HG02623 (cell line): ENCODE results near the gene HMBS.

Experiments used
- ATAC-seq: cut with Tn5 transposase; IDR thresholded peaks from one replicate; pipeline ENCODE4 v1.9.1; 2021; ENCODE audit warnings: moderate library complexity; ENCODE audit not compliant: unreplicated experiment

HMBS gene

DNA sequence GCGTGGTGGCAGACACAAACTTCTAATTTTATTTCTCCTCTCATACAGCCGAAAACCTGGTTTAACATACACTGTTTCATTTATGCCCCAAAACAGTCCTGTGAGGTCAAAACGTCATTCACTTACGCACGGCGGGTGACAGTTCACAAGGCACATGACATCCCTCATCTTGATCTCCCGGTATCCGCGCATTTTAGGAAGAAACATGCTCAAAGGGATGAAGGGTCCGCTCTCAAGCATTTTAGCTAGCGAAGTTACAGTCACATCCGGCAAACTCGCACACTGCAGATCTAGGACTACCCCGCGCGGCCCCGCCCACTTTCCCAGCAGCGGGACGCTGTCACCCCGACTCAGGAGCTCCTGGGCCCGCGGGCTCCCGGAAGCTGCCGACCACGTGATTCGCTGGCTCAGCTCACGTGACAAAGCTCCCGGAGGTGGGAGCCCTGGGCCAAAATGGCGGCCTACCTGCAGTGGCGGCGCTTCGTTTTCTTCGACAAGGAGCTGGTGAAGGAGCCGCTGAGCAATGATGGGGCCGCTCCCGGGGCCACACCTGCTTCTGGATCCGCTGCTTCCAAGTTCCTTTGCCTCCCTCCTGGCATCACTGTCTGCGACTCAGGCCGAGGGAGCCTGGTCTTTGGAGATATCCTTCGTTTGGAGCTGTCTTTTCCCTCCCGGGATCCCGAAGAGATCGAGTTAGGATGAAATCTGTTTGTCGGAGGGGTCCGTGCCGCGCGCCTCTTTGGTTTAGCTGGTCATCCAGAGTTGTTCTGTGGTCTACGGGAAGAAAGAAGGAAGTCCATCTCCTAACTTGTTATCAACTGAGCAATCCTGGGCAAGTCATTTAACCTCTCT is 17.1 kb upstream of the HMBS start, which contains the start of gene VPS11:
VPS11 (plus strand) TSS at position 448 of the 852 bp plus-strand sequence; CDS start at position 454, 6 bp downstream.
- peak; percentile 95 for ATAC-seq

DNA sequence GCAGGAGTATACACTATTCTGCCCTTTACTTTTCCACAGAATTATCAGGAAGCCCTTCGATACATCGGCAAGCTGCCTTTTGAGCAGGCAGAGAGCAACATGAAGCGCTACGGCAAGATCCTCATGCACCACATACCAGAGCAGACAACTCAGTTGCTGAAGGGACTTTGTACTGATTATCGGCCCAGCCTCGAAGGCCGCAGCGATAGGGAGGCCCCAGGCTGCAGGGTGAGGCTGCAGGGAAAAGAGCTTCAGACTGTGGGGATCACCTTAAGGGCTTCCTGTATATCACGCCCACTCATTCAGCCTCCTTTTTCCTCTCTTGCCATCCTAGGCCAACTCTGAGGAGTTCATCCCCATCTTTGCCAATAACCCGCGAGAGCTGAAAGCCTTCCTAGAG is 6.8 kb upstream of the HMBS start:
- ATAC-seq = no peak

DNA sequence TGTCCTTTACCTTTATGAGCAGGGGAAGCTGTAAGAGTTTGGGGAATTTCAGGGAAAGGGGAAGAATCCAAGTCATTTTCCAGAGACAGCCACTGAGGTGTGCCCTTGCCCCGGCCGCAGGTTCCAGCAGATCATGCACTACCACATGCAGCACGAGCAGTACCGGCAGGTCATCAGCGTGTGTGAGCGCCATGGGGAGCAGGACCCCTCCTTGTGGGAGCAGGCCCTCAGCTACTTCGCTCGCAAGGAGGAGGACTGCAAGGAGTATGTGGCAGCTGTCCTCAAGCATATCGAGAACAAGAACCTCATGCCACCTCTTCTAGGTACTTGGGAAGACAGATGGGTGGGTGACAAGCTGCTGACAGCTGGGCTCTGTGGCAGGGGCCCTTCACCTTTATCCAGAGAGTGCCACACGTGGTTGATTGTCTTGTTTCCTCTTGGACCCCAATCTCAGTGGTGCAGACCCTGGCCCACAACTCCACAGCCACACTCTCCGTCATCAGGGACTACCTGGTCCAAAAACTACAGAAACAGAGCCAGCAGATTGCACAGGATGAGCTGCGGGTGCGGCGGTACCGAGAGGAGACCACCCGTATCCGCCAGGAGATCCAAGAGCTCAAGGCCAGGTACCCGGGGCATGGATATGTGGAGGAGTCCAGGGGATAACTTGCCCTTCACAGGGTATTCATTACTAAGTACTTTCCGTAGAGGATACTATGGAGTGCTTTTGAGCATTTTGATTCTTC is 5.8 kb upstream of the HMBS start:
- ATAC-seq = no peak

DNA sequence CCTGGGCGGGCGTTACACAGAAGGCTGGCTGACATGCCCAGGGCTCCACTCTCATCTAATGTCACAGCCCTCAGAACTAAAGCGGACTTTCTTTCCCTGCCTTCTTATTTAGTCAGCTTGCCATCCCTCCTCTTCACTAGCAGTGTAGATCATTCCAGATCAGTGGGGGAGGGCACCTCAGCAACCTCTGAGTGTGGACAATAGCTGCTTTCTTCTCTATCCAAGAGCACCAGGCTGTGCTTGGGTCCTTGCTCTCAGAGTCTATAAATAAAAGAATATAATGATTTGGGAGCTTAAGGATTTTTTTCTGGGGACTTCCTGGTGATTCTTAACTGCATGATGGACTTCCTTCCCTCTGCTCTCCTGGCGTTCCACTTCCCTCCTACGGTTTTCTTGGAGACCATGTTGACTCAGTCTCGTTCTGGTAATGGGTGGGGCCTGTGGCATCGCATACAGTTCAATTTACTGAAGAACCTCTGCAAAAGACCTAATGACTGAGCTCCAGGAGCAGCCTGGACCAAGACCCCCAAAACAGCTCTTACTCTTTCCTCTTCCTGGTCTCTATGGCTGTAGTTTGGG is 2.9 kb upstream of the HMBS start:
- no peak for ATAC-seq

DNA sequence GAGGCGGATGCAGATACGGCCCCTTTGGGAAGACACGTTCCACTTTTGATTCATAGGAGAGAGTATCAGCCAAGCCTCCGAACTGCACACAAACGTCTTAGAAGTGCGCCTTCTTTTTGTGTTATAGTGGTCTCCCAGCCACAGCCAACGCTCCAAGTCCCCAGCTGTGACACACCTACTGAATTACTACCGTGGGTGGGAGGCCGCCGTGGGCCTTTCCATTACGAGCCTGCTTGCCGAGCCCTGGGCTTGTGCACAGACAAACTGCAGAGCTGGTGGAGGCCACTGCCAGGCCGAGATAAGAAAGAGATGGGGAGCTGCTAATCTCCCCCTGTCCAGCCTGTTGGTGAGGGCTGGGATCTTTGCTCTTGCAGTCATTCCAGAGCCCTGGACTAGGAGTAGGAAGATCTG is 761 bp downstream of the HMBS start:
- ATAC-seq = peak; percentile 14

DNA sequence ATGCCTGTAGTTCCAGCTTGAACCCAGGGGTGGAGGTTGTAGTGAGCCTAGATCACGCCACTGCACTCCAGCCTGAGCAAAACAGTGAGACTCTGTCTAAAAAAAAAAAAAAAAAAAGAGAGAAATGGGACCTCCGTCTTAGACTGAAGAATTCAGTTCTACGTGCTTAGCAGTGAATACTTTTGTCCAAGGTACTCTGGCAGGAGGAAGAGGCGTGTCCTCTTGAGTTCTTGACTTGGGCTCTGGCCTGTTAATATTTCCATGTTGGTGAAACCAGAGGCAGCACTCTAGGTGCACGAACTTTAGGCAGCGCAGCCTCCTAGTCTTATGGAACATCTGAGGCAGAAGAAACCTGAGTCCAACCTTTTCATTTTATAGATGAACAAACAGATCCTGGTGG is 2.4 kb downstream of the HMBS start:
- no peak for ATAC-seq

DNA sequence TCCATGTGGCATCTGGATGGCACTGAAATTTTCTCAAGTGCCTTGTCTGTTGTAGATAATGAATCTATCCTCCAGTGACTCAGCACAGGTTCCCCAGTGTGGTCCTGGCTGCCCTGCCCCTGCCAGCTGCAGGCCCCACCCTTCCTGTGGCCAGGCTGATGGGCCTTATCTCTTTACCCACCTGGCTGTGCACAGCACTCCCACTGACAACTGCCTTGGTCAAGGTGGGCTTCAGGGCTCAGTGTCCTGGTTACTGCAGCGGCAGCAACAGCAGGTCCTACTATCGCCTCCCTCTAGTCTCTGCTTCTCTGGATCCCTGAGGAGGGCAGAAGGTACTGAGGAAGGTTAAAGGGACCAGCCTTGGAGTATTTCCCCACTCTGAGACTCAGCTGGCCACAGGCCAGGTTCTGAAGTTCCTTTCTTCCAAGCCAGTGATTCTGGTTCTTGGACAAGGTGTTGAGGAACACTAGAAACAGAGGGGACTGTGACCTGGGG is 3.1 kb downstream of the HMBS start:
- no peak for ATAC-seq

DNA sequence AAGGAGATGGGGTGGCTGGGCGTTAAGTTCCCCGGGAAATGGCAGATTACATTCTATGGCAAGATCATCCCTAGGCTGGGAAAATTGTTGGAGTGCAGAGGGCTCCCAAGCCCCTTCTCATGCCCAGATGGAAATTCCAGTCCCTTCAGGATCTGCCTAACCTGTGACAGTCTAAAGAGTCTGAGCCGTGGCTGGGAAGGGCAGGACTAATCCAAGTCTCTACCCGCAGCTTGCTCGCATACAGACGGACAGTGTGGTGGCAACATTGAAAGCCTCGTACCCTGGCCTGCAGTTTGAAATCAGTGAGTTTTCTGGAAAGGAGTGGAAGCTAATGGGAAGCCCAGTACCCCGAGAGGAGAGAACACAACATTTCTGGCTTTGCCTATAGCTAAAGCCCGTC is 3.7 kb downstream of the HMBS start:
- no peak for ATAC-seq

DNA sequence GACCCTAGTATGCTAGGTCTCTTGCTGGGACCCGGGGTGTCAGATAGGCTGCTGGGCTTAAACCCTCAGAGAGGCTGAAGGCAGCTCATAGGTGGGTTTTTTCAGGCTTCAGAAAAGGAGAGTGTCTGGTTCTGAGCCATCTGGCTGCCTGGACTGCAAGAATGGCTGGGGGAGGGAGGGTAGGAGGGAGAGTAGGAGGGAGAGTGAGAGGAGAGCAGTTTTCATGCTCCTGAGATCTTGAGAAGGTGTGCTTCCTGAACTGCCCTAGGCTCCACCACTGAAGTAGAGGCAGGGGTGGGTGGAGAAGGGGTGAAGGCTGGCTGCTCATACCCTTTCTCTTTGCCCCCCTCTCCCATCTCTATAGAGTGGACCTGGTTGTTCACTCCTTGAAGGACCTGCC is 4.6 kb downstream of the HMBS start:
- ATAC-seq = no peak

DNA sequence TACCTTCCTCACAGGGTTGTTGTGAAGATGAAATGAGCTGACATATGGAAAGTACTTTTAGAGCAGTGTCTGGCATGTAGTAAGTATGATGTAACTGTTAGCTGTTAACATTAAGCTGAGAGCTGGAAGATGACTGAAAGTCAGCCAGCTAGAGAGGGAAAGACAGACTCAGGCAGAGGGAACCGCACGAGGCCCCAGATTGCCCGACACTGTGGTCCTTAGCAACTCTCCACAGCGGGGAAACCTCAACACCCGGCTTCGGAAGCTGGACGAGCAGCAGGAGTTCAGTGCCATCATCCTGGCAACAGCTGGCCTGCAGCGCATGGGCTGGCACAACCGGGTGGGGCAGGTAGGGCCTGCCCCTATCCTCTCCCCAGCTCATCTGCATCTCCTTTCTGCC is 6.5 kb downstream of the HMBS start:
- no peak for ATAC-seq

DNA sequence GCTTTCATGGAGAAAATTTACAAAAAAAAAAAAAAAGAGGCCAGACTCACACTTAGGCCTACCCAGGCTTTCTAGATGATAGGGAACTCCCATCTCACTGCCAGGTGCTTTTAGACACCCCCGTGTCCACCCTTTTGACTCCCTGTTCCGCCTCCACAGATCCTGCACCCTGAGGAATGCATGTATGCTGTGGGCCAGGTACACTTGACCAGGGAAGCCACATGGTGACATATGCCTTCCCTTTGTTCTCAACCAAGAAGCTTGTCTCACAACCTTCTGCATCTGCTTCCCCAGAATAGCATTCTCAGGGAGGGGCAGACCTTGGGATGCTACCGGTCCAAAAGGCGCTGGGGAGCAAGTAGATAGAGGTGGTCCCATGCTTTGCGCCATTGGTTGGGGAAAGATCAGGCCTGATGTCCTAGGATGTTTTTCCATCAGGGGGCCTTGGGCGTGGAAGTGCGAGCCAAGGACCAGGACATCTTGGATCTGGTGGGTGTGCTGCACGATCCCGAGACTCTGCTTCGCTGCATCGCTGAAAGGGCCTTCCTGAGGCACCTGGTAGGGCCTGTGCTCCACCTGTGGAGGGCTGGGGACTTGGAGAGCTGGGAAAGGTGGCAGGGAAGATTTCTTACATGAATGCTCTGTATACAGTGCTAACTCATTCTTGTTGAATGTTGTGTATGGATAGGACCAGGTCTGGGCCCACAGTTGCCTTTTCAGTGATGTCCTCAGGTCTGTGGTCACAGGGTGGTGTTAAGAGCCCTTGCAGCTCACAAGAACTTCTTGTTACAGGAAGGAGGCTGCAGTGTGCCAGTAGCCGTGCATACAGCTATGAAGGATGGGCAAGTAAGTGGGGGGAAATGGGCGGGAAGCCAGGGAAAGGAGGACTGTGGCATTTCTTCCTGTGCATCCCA is 7.5 kb downstream of the HMBS start:
- no peak for ATAC-seq

DNA sequence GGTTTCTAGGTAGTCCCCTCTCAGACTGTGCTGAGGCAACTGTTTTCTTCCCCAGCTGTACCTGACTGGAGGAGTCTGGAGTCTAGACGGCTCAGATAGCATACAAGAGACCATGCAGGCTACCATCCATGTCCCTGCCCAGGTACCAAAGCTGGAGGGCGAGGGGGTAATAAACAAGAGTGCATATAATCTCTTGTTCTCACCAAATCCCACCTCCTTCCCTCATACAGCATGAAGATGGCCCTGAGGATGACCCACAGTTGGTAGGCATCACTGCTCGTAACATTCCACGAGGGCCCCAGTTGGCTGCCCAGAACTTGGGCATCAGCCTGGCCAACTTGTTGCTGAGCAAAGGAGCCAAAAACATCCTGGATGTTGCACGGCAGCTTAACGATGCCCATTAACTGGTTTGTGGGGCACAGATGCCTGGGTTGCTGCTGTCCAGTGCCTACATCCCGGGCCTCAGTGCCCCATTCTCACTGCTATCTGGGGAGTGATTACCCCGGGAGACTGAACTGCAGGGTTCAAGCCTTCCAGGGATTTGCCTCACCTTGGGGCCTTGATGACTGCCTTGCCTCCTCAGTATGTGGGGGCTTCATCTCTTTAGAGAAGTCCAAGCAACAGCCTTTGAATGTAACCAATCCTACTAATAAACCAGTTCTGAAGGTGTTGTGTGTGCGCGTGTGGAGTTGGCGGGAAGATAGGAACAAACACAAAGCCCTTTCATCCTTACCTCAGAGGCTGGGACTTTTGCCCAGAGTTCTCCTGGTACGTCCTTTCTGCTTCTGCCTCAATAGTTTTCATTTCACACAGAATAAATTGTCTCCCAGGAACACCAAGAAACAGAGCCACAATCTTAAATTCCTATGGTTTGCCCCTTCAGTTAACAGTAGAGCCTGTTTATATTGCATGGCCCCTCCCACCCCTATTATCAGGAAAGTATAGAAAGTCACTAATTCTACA is 8.5 kb downstream of the HMBS start:
- ATAC-seq = no peak

DNA sequence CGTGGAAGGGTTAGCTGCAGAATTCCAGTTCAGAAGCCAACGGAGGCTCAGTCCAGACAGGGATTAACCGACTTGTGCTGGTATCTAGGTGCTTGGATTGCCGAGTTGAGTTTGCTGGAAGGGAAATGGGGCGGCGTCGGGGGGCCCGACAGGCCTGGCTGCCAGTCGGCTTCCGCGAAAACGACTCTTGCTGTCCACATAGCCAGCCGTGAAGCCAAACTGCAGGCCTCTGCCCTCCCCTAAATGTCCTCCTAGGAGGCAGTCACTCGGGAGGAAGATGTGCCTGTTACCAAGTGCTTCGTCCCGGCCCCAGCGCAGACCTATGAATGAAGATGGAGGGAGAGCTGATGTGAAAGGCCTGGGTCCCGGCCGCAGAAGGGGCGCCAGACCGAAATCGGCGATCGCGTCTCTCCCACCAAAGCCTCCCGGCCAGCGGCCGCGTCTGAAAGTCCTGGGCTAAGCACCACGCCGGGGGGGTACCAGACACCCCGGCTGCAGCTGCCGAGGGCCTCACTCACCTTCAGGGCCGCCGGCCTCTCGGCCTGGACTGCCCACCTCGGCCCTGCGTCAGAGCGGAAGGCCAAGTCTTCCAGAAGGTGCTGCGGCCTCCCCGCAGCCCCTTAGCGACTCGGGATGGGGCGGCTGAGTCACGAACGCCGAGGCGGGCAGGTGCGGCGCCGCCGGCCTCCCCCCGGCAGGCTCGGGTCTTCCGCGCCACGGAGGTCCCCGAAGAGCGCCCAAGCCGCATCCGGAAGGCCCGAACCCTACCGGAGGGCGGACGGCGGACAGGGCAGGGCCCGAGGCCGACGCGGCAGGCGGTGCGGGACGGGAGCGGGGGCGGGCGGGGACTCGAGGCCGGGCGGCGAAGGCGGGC is 9.5 kb downstream of the HMBS start:
- peak; percentile 1 for ATAC-seq

DNA sequence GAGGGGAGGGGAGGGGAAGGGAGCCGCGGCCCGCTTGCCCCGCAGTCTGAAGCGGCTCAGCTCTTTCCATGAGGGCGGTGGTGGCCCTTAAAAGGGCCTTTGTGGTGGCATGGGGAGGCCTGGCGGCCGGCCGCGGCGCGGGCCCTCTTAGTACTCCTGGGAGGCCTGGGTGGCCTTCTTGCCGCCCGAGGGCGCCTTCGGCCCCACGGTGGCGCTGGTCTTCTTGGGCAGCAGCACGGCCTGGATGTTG is 10.1 kb downstream of the HMBS start:
- ATAC-seq = peak; percentile 36

DNA sequence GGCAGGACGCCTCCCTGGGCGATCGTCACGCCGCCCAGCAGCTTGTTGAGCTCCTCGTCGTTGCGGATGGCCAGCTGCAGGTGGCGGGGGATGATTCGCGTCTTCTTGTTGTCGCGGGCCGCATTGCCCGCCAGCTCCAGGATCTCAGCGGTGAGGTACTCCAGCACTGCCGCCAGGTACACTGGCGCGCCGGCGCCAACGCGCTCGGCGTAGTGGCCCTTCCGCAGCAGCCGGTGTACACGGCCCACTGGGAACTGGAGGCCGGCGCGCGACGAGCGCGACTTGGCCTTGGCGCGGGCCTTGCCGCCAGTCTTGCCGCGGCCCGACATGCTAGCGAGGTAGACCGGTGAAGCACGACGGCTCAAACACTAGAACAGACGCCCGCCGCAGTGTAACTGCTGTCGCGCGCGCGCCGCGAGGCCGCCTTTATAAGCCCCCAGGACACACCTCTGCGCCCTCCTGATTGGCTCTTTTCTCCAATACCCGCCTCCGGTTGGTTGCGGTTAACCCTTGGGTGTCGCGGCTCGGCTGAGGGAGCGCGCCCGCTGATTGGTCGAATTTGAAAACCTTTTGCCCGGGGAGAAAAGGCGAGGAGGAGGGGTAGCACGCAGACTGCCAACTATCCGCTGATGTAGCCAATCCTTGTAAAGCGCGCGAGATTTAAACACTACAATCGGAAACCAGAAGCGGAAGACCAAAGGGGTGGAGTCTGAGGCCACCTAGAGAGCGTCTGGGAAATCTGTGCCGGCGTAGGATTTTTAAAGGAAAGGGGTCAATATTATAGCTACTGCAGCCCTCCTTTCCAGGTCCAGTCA is 10.6 kb downstream of the HMBS start:
- peak; percentile 77 for ATAC-seq

DNA sequence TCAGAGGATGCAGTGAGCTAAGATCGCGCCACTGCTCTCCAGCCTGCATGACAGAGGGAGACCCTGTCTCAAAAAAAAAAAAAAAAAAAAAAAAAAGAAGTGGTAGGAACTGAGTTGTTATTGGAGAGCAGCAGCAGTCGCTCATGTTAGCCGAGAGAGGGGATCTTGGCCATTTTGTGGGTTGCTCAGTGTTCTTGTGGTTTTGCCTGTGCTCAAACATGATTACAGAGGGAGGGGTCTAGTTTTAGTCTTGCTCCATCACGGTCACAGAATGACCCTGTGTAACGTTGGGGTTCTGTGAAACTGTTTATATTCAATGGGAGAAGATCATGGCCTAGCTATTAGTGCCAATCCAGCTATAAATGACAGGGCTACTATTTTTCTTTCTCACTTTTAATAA is 15.0 kb downstream of the HMBS start:
- ATAC-seq = no peak

DNA sequence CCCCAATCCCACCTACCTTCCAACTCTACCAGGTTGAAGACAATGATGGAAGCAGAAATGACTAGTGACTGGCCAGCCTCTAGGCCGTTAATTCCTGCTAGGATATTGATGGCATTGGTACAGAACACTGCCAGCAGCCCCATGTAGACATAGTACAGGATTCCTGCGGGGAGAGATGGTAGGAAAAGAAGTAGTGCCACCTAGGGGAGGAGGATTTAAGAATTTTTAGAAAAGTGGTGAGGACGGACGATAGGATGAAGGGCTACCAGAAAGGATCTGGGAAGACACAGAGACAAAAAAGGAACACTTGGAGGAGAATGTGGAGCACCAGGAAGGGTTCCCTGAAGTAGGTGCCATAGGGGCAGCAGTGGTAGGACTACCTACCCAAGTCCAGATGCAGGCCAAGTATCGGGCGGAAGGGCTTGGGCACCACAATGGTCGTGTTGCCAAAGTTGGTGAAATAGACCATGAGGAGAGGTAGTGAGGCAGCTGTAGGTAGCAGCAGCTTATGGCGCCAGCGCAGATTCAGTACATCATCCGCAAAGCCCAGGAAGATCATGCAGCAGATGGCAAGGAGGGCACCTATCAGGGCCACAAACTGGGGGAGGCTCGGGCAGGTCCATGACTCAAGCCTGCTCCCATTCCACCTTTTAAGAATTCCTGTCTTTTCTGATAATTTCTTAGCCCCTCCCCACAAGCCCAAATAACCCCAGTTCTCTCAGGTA is 15.7 kb downstream of the HMBS start:
- ATAC-seq = no peak
